Measurements from ENCODE around the gene ARIH1.

- TF ChIP-seq CHD2 (IDR thresholded peaks at IDR 0.05; ENCODE audit: low read length, partially characterized antibody) (no peak), CTCF (IDR thresholded peaks at IDR 0.05) (no peak), SIN3A (IDR thresholded peaks at IDR 0.05; ENCODE audit: borderline replicate concordance, low read depth, low read length) (no peak), POLR2AphosphoS5 (IDR thresholded peaks at IDR 0.05; ENCODE audit: low read depth, low read length) (no peak), EZH2phosphoT487 (IDR thresholded peaks at IDR 0.05; ENCODE audit: borderline replicate concordance, low read depth) (no peak), RAD21 (IDR thresholded peaks at IDR 0.05; ENCODE audit: low read length) (no peak), MXI1 (IDR thresholded peaks at IDR 0.05; ENCODE audit: low read depth, low read length) (no peak), MEF2A (IDR thresholded peaks at IDR 0.05; ENCODE audit: borderline replicate concordance, low read depth) (no peak), TCF12 (IDR thresholded peaks at IDR 0.05) (no peak), TAF1 (IDR thresholded peaks at IDR 0.05; ENCODE audit: borderline replicate concordance, low read depth, low read length) (no peak)
Measured at GRCh38 chr15:72437650-72438316, 36.3 kb upstream of the ARIH1 start.

Data from SK-N-SH (cell line).